CD14-positive monocyte (primary cell): ENCODE measurements around the gene PDCD4. TPM values are rescaled to one million over a fixed set of nuclear protein-coding genes. Genes with fewer than 3 reads are reported as not detected.

Experiments used
- DNase-seq, 3 donors: peaks; one replicate each; pipeline ENCODE4 v3.0.0-alpha.2; 2011 to 2022
- H2AFZ ChIP-seq: 2 replicates; pipeline ENCODE4 v1.6.0; 2012; ENCODE audit warnings: mild to moderate bottlenecking, low read depth, low read length, inconsistent platforms; ENCODE audit not compliant: insufficient read depth, poor library complexity, severe bottlenecking
- H3K27ac ChIP-seq, 2 donors: 1 replicate in 1 of 2; 2 replicates in 1 of 2; pipeline ENCODE4 v1.5.1; 2012 to 2013; ENCODE audit warnings: low read length in 2 of 2, control low read depth in 1 of 2, inconsistent platforms in 1 of 2, low read depth in 1 of 2, mild to moderate bottlenecking in 1 of 2
- H3K27me3 ChIP-seq, 2 donors: one replicate each; pipeline versions ENCODE4 v1.6.0 to v1.6.1; 2011 to 2013; ENCODE audit warnings: low read length in 2 of 2; ENCODE audit not compliant: control insufficient read depth in 2 of 2, insufficient read depth in 2 of 2
- H3K36me3 ChIP-seq, 2 donors: replicated peaks in 1 of 2; 1 replicate in 1 of 2; 2 replicates in 1 of 2; pipeline versions ENCODE4 v1.5.1 to v1.6.1; 2012 to 2013; ENCODE audit warnings: low read length in 2 of 2, control low read depth in 1 of 2, inconsistent platforms in 1 of 2, mild to moderate bottlenecking in 1 of 2; ENCODE audit not compliant: insufficient read depth in 2 of 2, control insufficient read depth in 1 of 2
- H3K4me1 ChIP-seq, 2 donors: 1 replicate in 1 of 2; 2 replicates in 1 of 2; pipeline versions ENCODE4 v1.5.1 to v1.6.1; 2012 to 2013; ENCODE audit warnings: low read length in 2 of 2, control low read depth in 1 of 2, inconsistent platforms in 1 of 2, mild to moderate bottlenecking in 1 of 2, moderate library complexity in 1 of 2; ENCODE audit not compliant: insufficient read depth in 2 of 2, control insufficient read depth in 1 of 2
- H3K4me2 ChIP-seq: replicated peaks from 2 replicates; pipeline ENCODE3; 2012; ENCODE audit warnings: low read length, moderate library complexity, mild to moderate bottlenecking; ENCODE audit not compliant: poor library complexity, severe bottlenecking; ENCODE audit errors: extremely low read depth
- H3K4me3 ChIP-seq, 3 experiments: fragments of 200-600 bp in 1 of 3; sonication (generic) in 1 of 3; replicated peaks in 1 of 3; 1 replicate in 2 of 3; 2 replicates in 1 of 3; pipeline ENCODE4 v1.5.1; 2011 to 2013; ENCODE audit warnings: low read length in 3 of 3, mild to moderate bottlenecking in 3 of 3, control low read depth in 2 of 3, low read depth in 2 of 3, inconsistent platforms in 1 of 3, moderate library complexity in 1 of 3
- H3K79me2 ChIP-seq: 2 replicates; pipeline ENCODE4 v1.6.0; 2012; ENCODE audit warnings: mild to moderate bottlenecking, control low read depth, inconsistent platforms, low read length, moderate library complexity; ENCODE audit not compliant: insufficient read depth
- H3K9ac ChIP-seq: 2 replicates; pipeline ENCODE4 v1.6.0; 2017; ENCODE audit warnings: low read length, mild to moderate bottlenecking; ENCODE audit not compliant: insufficient read depth, poor library complexity, severe bottlenecking
- H3K9me3 ChIP-seq, 2 donors: replicated peaks in 1 of 2; 1 replicate in 1 of 2; 2 replicates in 1 of 2; pipeline versions ENCODE4 v1.5.1 to v1.6.1; 2012 to 2013; ENCODE audit warnings: low read length in 2 of 2, control low read depth in 1 of 2; ENCODE audit not compliant: control insufficient read depth in 1 of 2, insufficient read depth in 1 of 2
- H4K20me1 ChIP-seq: 2 replicates; pipeline ENCODE4 v1.6.0; 2012; ENCODE audit warnings: mild to moderate bottlenecking, low read length, control low read depth, moderate library complexity; ENCODE audit not compliant: insufficient read depth
- H3K27ac Mint-ChIP-seq, 7 donors: one replicate each; pipeline ENCODE4 v1.8.0; 2020; ENCODE audit warnings: mild to moderate bottlenecking in 7 of 7, mixed read lengths in 7 of 7, moderate library complexity in 6 of 7, inconsistent platforms in 2 of 7
- H3K27me3 Mint-ChIP-seq, 3 donors: one replicate each; pipeline ENCODE4 v1.8.0; 2021 to 2022; ENCODE audit warnings: low read depth in 3 of 3, mild to moderate bottlenecking in 3 of 3, mixed read lengths in 3 of 3, moderate library complexity in 3 of 3, inconsistent platforms in 1 of 3
- H3K36me3 Mint-ChIP-seq, 2 donors: one replicate each; pipeline ENCODE4 v1.8.0; 2020; ENCODE audit warnings: mixed read lengths in 2 of 2, inconsistent platforms in 1 of 2, mild to moderate bottlenecking in 1 of 2
- H3K4me1 Mint-ChIP-seq: one replicate; pipeline ENCODE4 v1.8.0; 2020; ENCODE audit warnings: mild to moderate bottlenecking, mixed read lengths
- H3K4me3 Mint-ChIP-seq, 2 donors: one replicate each; pipeline ENCODE4 v1.8.0; 2020; ENCODE audit warnings: mild to moderate bottlenecking in 2 of 2, mixed read lengths in 2 of 2, moderate library complexity in 1 of 2
- H3K9me3 Mint-ChIP-seq, 7 donors: one replicate each; pipeline ENCODE4 v1.8.0; 2020 to 2022; ENCODE audit warnings: mixed read lengths in 7 of 7, mild to moderate bottlenecking in 6 of 7, moderate library complexity in 6 of 7, inconsistent platforms in 2 of 7
- WGBS: methylation state at CpG from one replicate; pipeline ENCODE4 v1.1.5; 2013; ENCODE audit warnings: missing lambda C conversion rate; ENCODE audit not compliant: insufficient coverage; 5-methylcytosine and 5-hydroxymethylcytosine counted together
- intact Hi-C, 2 donors: fragments of 100-400 bp; cut with micrococcal nuclease; formaldehyde crosslinking; loops; one replicate each; pipeline versions ENCODE4 v1.15.0 to v1.15.1; 2023
- polyA plus RNA-seq, 3 donors: library from polyadenylated mRNA; depleted of rRNA in 1 of 3; unstranded in 2 of 3; stranded (reverse) in 1 of 3; fragments of 300-500 nt in 2 of 3; fragments of >200 nt in 1 of 3; fragmentation: Illumina TruSeq in 2 of 3; gene quantifications; 1 replicate in 2 of 3; 2 replicates in 1 of 3; pipeline ENCODE4 v1.2.3, GENCODE V29; 2012 to 2021
- TF ChIP-seq, protein P1 (sequence below): fragments of 200-600 bp; IDR thresholded peaks from one replicate; pipeline ENCODE4 v1.8.0; 2022; ENCODE audit warnings: antibody characterized with exemption, mild to moderate bottlenecking

PDCD4 gene
- polyA plus RNA-seq, 3 donors: 39.8 to 53.4 (median 48.6) TPM

DNA sequence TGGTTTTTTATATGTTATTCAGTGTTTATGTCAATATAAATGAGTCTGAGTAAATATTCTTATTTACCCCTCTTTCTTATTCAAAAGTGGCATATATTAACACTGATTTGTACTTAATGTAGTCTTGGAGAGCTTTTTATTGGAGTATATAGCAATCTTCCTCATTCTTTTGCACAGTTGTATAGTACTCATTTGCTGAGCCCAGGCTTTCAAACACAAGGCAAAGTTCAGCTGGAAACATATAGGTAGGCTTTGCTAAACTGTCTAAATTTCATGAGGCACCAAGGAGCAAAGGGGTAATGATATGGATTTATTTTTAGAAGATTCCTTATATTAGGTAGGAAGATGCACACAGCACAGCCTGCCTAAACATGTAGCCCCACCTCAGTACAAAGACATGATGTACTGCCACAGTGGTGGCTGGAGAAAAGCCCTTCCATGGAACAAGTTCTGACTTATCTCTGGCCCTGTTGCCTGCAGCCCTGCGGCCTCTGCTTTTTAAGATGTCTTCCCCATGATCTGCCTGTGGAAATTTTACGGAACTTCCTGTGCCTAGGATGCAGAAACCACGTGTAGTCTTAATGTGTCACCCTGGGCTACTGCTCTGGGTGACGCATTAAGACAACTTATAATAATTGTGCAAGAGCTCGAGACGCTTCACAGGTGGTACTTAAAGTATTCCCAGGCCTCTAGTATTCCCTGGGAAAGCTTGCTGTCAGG is 9.6 kb upstream of the PDCD4 start:
- Histone ChIP-seq H2AFZ (peak overlapping the region; percentile 2), H3K27me3 (no peaks in the 10 kb centered on the region)
- 10% methylated on average over 4 of the region's 6 CpGs for WGBS

GRCh38 chr10:110862961-110863360 is 8.8 kb upstream of the PDCD4 start:
- Histone ChIP-seq H3K27ac (peak overlapping the region; percentile 58 to 98), H3K79me2 (no peaks in the 10 kb centered on the region), H3K36me3 (no peaks in the 10 kb centered on the region), H3K9me3 (no peaks in the 10 kb centered on the region), H3K4me1 (peaks cover 100% of the 10 kb centered on the region in 2 donors), H2AFZ (no peak overlapping the region), H3K9ac (no peak overlapping the region), H3K27me3 (no peaks in the 10 kb centered on the region), H3K4me3 (peak overlapping the region in 1 of 3 experiments; percentile 32), H3K4me2 (peak overlapping the region; percentile 15), H4K20me1 (no peaks in the 10 kb centered on the region)
- no peak for DNase-seq
- H3K4me3 Mint-ChIP-seq: no peak overlapping the region
- no peaks in the 10 kb centered on the region for H3K9me3 Mint-ChIP-seq
- H3K27me3 Mint-ChIP-seq: peaks cover 0 to 3% (median 0%) of the 10 kb centered on the region in 3 donors
- peaks cover 0 to 2% of the 10 kb centered on the region in 2 donors for H3K36me3 Mint-ChIP-seq
- peaks cover 95% of the 10 kb centered on the region for H3K4me1 Mint-ChIP-seq
- 100% methylated on average over 1 of the region's 6 CpGs for WGBS
- H3K27ac Mint-ChIP-seq: peak overlapping the region; percentile 95 to 99 (median 97)
- TF ChIP-seq, protein P1, sequence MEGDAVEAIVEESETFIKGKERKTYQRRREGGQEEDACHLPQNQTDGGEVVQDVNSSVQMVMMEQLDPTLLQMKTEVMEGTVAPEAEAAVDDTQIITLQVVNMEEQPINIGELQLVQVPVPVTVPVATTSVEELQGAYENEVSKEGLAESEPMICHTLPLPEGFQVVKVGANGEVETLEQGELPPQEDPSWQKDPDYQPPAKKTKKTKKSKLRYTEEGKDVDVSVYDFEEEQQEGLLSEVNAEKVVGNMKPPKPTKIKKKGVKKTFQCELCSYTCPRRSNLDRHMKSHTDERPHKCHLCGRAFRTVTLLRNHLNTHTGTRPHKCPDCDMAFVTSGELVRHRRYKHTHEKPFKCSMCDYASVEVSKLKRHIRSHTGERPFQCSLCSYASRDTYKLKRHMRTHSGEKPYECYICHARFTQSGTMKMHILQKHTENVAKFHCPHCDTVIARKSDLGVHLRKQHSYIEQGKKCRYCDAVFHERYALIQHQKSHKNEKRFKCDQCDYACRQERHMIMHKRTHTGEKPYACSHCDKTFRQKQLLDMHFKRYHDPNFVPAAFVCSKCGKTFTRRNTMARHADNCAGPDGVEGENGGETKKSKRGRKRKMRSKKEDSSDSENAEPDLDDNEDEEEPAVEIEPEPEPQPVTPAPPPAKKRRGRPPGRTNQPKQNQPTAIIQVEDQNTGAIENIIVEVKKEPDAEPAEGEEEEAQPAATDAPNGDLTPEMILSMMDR: no peak
- intact Hi-C loops: loop anchor here in 1 of 2 donors (1.0 kb wide), 1 partner anchor 9 kb away; no protein-coding TSS in a partner anchor

More for the DNA sequence above, 9.6 kb upstream of the PDCD4 start:
- no peaks in the 10 kb centered on the region for H3K36me3 ChIP-seq
- peak; percentile 87 to 98 (median 95) for DNase-seq
- no peaks in the 10 kb centered on the region for H4K20me1 ChIP-seq
- peaks cover 100% of the 10 kb centered on the region in 2 donors for H3K4me1 ChIP-seq
- H3K4me1 Mint-ChIP-seq: peaks cover 95% of the 10 kb centered on the region
- H3K9ac ChIP-seq: no peak overlapping the region
- peaks cover 0 to 2% of the 10 kb centered on the region in 2 donors for H3K36me3 Mint-ChIP-seq
- no peaks in the 10 kb centered on the region for H3K9me3 Mint-ChIP-seq
- H3K4me3 Mint-ChIP-seq: no peak overlapping the region
- H3K27ac Mint-ChIP-seq: peak overlapping the region; percentile 95 to 99 (median 97)
- no peaks in the 10 kb centered on the region for H3K79me2 ChIP-seq
- peaks cover 0 to 3% (median 0%) of the 10 kb centered on the region in 3 donors for H3K27me3 Mint-ChIP-seq
- TF ChIP-seq, protein P1: no peak
- H3K4me2 ChIP-seq: peak overlapping the region; percentile 15
- intact Hi-C loops: loop anchor here in 1 of 2 donors (1.0 kb wide), 1 partner anchor 10 kb away; no protein-coding TSS in a partner anchor
- peak overlapping the region; percentile 58 to 98 for H3K27ac ChIP-seq
- no peaks in the 10 kb centered on the region for H3K9me3 ChIP-seq
- peak overlapping the region in 1 of 3 experiments; percentile 32 for H3K4me3 ChIP-seq
